K562 (cell line): Measurements from ENCODE around the gene HOXB3. TPM values are rescaled to one million over a fixed set of nuclear protein-coding genes. Genes with fewer than 3 reads are reported as not detected.

Source experiments
- ATAC-seq: fragments of 200-7000 bp; cut with Tn5 transposase; 3 replicates; pipeline ENCODE4 v1.9.1; 2020; ENCODE audit warnings: moderate library complexity
- BruUV-seq: library from RNA; stranded (reverse); fragments of 400-500 nt; replicated peaks from 2 replicates; lab custom pipeline; 2021; lab: Mats Ljungman, UMichigan
- CTCF ChIA-PET: fragments of 300-600 bp; formaldehyde crosslinking; extraction: SDS; loops from one replicate; lab custom pipeline; 2021; ENCODE audit warnings: low intra/inter-chr PET ratio; lab: Yijun Ruan, JAX
- POLR2A ChIA-PET: fragments of 300-600, 350-650 bp; sonication (Branson Sonifier 250); formaldehyde crosslinking; extraction: SDS; loops from one replicate; lab custom pipeline; 2021; ENCODE audit warnings: antibody characterized with exemption, inconsistent platforms; lab: Yijun Ruan, JAX
- DNase-seq, 4 experiments: peaks; one replicate each; pipeline versions ENCODE4 v3.0.0 to v3.0.0-alpha.2; 2011 to 2018; ENCODE audit warnings: low spot score in 3 of 4, mixed read lengths in 3 of 4; ENCODE audit errors: extremely low read depth in 1 of 4
- FAIRE-seq: peaks from 2 replicates; lab custom pipeline; 2011; peaks lifted over from hg19 to GRCh38; lab: Jason Lieb, UNC
- H2AFZ ChIP-seq: 2 replicates; pipeline ENCODE4 v1.6.0; 2011; ENCODE audit warnings: low read depth, low read length, control low read depth, inconsistent platforms
- H3K27ac ChIP-seq: fragments of 200-600 bp; 3 replicates; pipeline ENCODE4 v1.8.0; 2011; ENCODE audit warnings: low read depth, mild to moderate bottlenecking, control low read depth, inconsistent platforms, low read length, moderate library complexity, mixed read lengths; ENCODE audit errors: extremely low read depth
- H3K27me3 ChIP-seq, 2 experiments: fragments of 300-600 bp in 1 of 2; 2 replicates in 1 of 2; 3 replicates in 1 of 2; pipeline versions ENCODE4 v1.6.0 to v1.8.0; 2011; ENCODE audit warnings: inconsistent platforms in 2 of 2, low read length in 2 of 2, mild to moderate bottlenecking in 1 of 2, mixed read lengths in 1 of 2, moderate library complexity in 1 of 2; ENCODE audit not compliant: control insufficient read depth in 2 of 2, insufficient read depth in 2 of 2
- H3K36me3 ChIP-seq: fragments of 300-600 bp; 3 replicates; pipeline ENCODE4 v1.8.0; 2011; ENCODE audit warnings: mild to moderate bottlenecking, low read length, inconsistent platforms; ENCODE audit not compliant: control insufficient read depth, insufficient read depth
- H3K4me1 ChIP-seq, 2 experiments: fragments of 200-600 bp in 1 of 2; replicated peaks in 1 of 2; 2 replicates in 1 of 2; 3 replicates in 1 of 2; pipeline versions ENCODE4 v1.5.1 to v1.8.0; 2011; ENCODE audit warnings: inconsistent platforms in 2 of 2, low read length in 2 of 2, mild to moderate bottlenecking in 1 of 2, mixed read lengths in 1 of 2, moderate library complexity in 1 of 2; ENCODE audit not compliant: control insufficient read depth in 2 of 2, insufficient read depth in 2 of 2
- H3K4me2 ChIP-seq: 2 replicates; pipeline ENCODE4 v1.6.1; 2011; ENCODE audit warnings: low read length, control low read depth, inconsistent platforms, mixed read lengths; ENCODE audit not compliant: insufficient read depth
- H3K4me3 ChIP-seq: fragments of 200-600 bp; sonication (generic), shearing (Covaris generic); 2 replicates; pipeline ENCODE4 v1.5.1; 2016; ENCODE audit warnings: control low read depth, inconsistent platforms
- H3K79me2 ChIP-seq: fragments of 200-600 bp; 3 replicates; pipeline ENCODE4 v1.8.0; 2011; ENCODE audit warnings: low read length, inconsistent platforms; ENCODE audit not compliant: control insufficient read depth, insufficient read depth
- H3K9ac ChIP-seq, 2 experiments: 2 replicates each; pipeline versions ENCODE4 v1.6.0 to v1.6.1; 2011; ENCODE audit warnings: low read depth in 2 of 2, low read length in 2 of 2, control low read depth in 1 of 2, inconsistent platforms in 1 of 2, mild to moderate bottlenecking in 1 of 2, mixed read lengths in 1 of 2; ENCODE audit not compliant: insufficient read depth in 1 of 2
- H3K9me1 ChIP-seq: one replicate; pipeline ENCODE4 v1.6.0; 2011; ENCODE audit warnings: inconsistent platforms, mild to moderate bottlenecking, low read length, moderate library complexity; ENCODE audit not compliant: control insufficient read depth, insufficient read depth
- H3K9me3 ChIP-seq: replicated peaks from 2 replicates; pipeline ENCODE4 v1.5.1; 2011; ENCODE audit warnings: low read depth, low read length, inconsistent platforms; ENCODE audit not compliant: control insufficient read depth, insufficient read depth
- H4K20me1 ChIP-seq: replicated peaks from 2 replicates; pipeline ENCODE4 v1.6.1; 2011; ENCODE audit warnings: low read length, inconsistent platforms, mixed read lengths; ENCODE audit not compliant: control insufficient read depth, insufficient read depth
- NFYB ChIP-seq: IDR thresholded peaks from 2 replicates; pipeline ENCODE4 v1.6.1; 2011; ENCODE audit warnings: mild to moderate bottlenecking, moderate library complexity; ENCODE audit not compliant: insufficient read length; ENCODE audit errors: extremely low read depth
- SMARCA4 ChIP-seq: fragments of 450-650 bp; IDR thresholded peaks from 2 replicates; pipeline ENCODE4 v1.6.1; 2016
- ZNF589 ChIP-seq: fragments of 200-800 bp; sonication (Bioruptor generic); IDR thresholded peaks from 2 replicates; pipeline ENCODE4 v1.6.1; 2016; ENCODE audit warnings: low read depth, missing genetic modification characterization, missing compliant biosample characterization
- WGBS: fragments of 100-300 bp; shearing (Covaris generic); methylation state at CpG from one replicate; pipeline ENCODE4 v1.1.6; 2016; ENCODE audit warnings: low coverage, mixed read lengths; ENCODE audit not compliant: insufficient coverage; ENCODE audit errors: missing lambda C conversion rate; 5-methylcytosine and 5-hydroxymethylcytosine counted together
- in situ Hi-C: fragments of 300-500 bp; cut with MboI; formaldehyde crosslinking; loops from 4 replicates; pipeline ENCODE4 v1.15.0; 2018; ENCODE audit warnings: inconsistent platforms, mixed read lengths
- intact Hi-C: fragments of 100-400 bp; cut with micrococcal nuclease; formaldehyde crosslinking; loops from 2 replicates; pipeline ENCODE4 v1.14.2; 2022
- polyA plus RNA-seq, 8 experiments: library from polyadenylated mRNA; depleted of rRNA in 4 of 8; stranded (reverse) in 5 of 8; unstranded in 3 of 8; fragments of >200 nt; fragmentation: Nextera tagmentation in 2 of 8; fragmentation: Illumina TruSeq in 1 of 8; extraction: Ambion mirVana in 2 of 8; extraction: Trizol in 1 of 8; gene quantifications; 2 replicates each; pipeline versions ENCODE4 v1.2.1 to v1.2.3, GENCODE V29; 2011 to 2014; ENCODE audit warnings: inconsistent platforms in 1 of 8, missing spikeins in 1 of 8
- total RNA-seq, 7 experiments: library from RNA; depleted of rRNA in 6 of 7; stranded (reverse); fragments of >200 nt in 6 of 7; fragmentation: Illumina TruSeq in 2 of 7; extraction: Trizol in 2 of 7; gene quantifications; 2 replicates each; pipeline versions ENCODE4 v1.2.1 to v1.2.3, GENCODE V29; 2011 to 2021; ENCODE audit warnings: low replicate concordance in 1 of 7

HOXB3 gene
- total and polyA plus RNA-seq, 9 of the 15 experiments (the other 6 are each of a cell fraction or from before 2014, with no cell fraction given), result 2.4 to 41.3 (median 20.2) TPM

GRCh38 chr17:48606892-48607614 is 17.0 kb upstream of the HOXB3 start:
- H3K9me1 ChIP-seq, result no peaks in the 10 kb centered on the region
- in situ Hi-C loops, result no loop called here
- no TSS peak for BruUV-seq
- intact Hi-C loops, result no loop called here
- H3K9me3 ChIP-seq, result no peaks in the 10 kb centered on the region
- no peaks in the 10 kb centered on the region for H4K20me1 ChIP-seq
- CTCF ChIA-PET, result no interaction called here
- peak overlapping the region in 1 of 2 experiments; percentile 44; a peak in 1 of 4 replicates for H3K9ac ChIP-seq
- H3K27ac ChIP-seq, result no peak overlapping the region
- WGBS, result 91% methylated on average over 9 of the region's 9 CpGs
- peaks cover 6% of the 10 kb centered on the region; the same call in 1 of the 3 replicates for H3K36me3 ChIP-seq
- H3K4me1 ChIP-seq, result peaks cover 30 to 69% of the 10 kb centered on the region in 2 experiments
- FAIRE-seq (no peak), DNase-seq (no peak), ATAC-seq (no peak)
- H3K27me3 ChIP-seq, result no peaks in the 10 kb centered on the region
- no peak overlapping the region for H3K4me2 ChIP-seq
- POLR2A ChIA-PET, result interaction anchor here (0.6 to 0.8 kb wide), 3 partner anchors 106 to 458 kb away, joined by 3 read pairs; no protein-coding TSS in a partner anchor
- H2AFZ ChIP-seq, result no peak overlapping the region
- no peak overlapping the region for H3K4me3 ChIP-seq
- TF ChIP-seq SMARCA4 (no peak), ZNF589 (CRISPR knock-in tag) (no peak), NFYB (no peak)
- peaks cover 45% of the 10 kb centered on the region for H3K79me2 ChIP-seq
